ENCODE results near the gene GTF2E1.

The GTF2E1 gene

DNA sequence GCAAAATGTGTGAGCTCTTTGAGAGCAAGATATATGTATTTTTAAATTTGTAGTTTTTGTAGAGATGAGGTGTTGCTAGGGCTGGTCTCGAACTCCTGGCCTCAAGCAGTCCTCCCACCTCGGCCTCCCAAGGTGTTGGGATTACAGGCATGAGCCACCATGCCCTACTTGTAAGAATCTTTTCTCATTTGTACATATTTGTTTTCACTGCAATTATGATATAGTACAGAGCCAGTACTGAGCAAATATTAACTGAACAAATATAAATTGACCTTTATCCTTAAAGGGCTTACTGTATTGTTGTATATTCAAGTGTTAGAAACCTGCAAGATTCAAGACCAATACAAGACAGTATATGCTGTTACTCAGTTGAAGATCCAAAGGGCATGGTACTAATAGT is 53.4 kb downstream of the GTF2E1 start:
- DNase-seq (ENCODE audit: low read depth) = no peak
- TF ChIP-seq, protein P1, sequence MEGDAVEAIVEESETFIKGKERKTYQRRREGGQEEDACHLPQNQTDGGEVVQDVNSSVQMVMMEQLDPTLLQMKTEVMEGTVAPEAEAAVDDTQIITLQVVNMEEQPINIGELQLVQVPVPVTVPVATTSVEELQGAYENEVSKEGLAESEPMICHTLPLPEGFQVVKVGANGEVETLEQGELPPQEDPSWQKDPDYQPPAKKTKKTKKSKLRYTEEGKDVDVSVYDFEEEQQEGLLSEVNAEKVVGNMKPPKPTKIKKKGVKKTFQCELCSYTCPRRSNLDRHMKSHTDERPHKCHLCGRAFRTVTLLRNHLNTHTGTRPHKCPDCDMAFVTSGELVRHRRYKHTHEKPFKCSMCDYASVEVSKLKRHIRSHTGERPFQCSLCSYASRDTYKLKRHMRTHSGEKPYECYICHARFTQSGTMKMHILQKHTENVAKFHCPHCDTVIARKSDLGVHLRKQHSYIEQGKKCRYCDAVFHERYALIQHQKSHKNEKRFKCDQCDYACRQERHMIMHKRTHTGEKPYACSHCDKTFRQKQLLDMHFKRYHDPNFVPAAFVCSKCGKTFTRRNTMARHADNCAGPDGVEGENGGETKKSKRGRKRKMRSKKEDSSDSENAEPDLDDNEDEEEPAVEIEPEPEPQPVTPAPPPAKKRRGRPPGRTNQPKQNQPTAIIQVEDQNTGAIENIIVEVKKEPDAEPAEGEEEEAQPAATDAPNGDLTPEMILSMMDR (IDR thresholded peaks at IDR 0.05; ENCODE audit: insufficient read depth, low read depth, low read length, missing control alignments) = no peak
- no peak overlapping the region for H3K4me3 ChIP-seq (ENCODE audit: low read depth, low read length)

GRCh38 chr3:120796976-120797375 is 54.4 kb downstream of the GTF2E1 start:
- H3K4me3 ChIP-seq (ENCODE audit: low read depth, low read length) = no peak overlapping the region
- DNase-seq (ENCODE audit: low read depth) = no peak
- TF ChIP-seq, protein P1 (IDR thresholded peaks at IDR 0.05; ENCODE audit: insufficient read depth, low read depth, low read length, missing control alignments) = no peak

GRCh38 chr3:120797857-120798256 is 55.3 kb downstream of the GTF2E1 start:
- no peak overlapping the region for H3K4me3 ChIP-seq (ENCODE audit: low read depth, low read length)
- DNase-seq (ENCODE audit: low read depth) = no peak
- TF ChIP-seq, protein P1 (IDR thresholded peaks at IDR 0.05; ENCODE audit: insufficient read depth, low read depth, low read length, missing control alignments) = no peak

DNA sequence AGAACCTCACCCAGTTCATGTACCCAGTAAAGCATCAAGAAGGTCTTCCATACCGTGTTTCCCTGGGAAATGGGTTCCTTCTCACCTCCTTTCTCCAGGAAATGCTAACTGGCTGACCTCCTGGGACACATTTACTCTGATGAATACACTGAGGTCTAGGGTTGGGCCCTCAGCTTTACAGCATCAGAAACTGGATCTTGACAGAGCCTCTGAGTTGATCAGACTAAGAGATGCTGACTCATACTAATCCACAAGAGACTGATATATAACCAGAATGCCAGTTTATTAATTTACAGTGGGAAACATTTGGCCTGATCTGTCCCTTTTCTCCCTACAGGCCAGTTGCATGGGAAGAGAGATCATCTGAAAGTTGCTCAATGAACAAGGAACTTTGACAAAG is 55.8 kb downstream of the GTF2E1 start:
- H3K4me3 ChIP-seq (ENCODE audit: low read depth, low read length) = no peak overlapping the region
- DNase-seq (ENCODE audit: low read depth) = no peak
- TF ChIP-seq, protein P1 (IDR thresholded peaks at IDR 0.05; ENCODE audit: insufficient read depth, low read depth, low read length, missing control alignments) = no peak

DNA sequence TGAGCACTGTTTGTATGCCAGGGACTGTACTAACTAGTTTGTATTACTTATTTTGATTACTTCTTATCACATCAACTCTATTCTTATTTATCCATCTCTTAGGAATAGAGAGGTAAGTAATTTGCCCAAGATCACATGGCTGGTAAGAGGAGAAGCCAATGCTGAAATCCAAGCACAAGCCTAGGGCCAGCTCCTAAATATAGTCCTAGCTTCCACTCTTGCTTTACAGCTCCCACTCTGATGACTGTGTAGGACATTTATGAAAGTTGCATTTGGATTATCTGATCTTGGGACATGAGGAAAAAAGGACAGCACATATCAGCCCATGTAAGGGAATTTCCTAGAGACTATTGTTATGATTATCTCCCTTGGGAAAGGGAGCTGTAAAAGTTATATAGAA is 58.1 kb downstream of the GTF2E1 start:
- TF ChIP-seq, protein P1 (IDR thresholded peaks at IDR 0.05; ENCODE audit: insufficient read depth, low read depth, low read length, missing control alignments) = no peak
- no peak overlapping the region for H3K4me3 ChIP-seq (ENCODE audit: low read depth, low read length)
- DNase-seq (ENCODE audit: low read depth) = no peak

DNA sequence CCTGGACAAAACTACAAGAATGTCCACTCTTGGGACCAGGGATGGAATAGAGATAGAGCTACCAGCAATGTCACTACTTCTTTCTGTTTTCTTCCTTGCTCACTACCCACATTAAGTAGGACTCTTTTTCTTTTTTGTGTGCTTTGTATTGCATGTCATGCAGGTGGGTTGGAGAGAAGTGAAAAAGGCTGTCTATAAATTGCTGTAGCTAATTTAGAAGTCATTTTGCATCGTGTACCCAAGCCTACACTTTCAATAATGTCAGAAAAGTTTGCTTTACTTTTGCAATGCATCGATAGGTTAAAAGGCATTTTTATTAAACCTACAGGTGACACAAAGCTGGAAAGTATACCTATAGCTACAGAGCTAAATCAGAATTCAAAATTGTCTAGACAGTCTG is 58.9 kb downstream of the GTF2E1 start:
- TF ChIP-seq, protein P1 (IDR thresholded peaks at IDR 0.05; ENCODE audit: insufficient read depth, low read depth, low read length, missing control alignments) = no peak
- no peak overlapping the region for H3K4me3 ChIP-seq (ENCODE audit: low read depth, low read length)
- DNase-seq (ENCODE audit: low read depth) = no peak

DNA sequence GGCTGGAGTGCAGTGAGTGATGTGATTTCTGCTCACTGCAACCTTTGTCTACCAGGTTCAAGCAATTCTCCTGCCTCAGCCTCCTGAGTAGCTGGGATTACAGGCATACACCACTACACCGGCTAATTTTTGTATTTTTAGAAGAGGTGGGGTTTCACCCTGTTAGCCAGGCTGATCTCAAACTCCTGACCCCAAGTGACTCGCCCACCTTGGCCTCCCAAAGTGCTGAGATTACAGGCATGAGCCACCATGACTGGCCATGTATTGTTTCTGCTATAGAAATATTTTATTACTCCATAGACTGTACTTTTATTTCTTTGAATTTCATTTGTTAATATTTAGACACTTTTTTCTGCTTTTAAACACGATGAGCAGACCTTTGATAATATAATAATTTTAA is 60.4 kb downstream of the GTF2E1 start:
- TF ChIP-seq, protein P1 (IDR thresholded peaks at IDR 0.05; ENCODE audit: insufficient read depth, low read depth, low read length, missing control alignments) = no peak
- no peak for DNase-seq (ENCODE audit: low read depth)
- H3K4me3 ChIP-seq (ENCODE audit: low read depth, low read length) = no peak overlapping the region

Measured in GM12865 (cell line).